OCI-LY7 (cell line): ENCODE measurements around the gene NAALADL2. TPM values are rescaled to one million over a fixed set of nuclear protein-coding genes. Genes with fewer than 3 reads are reported as not detected.

Source experiments
- BruUV-seq: library from RNA; stranded (reverse); fragments of 400-500 nt; replicated peaks from 2 replicates; lab custom pipeline; 2021; lab: Mats Ljungman, UMichigan
- CTCF ChIA-PET: fragments of 300-600 bp; sonication (Branson Sonifier 250); formaldehyde crosslinking; loops from one replicate; lab custom pipeline; 2022; ENCODE audit warnings: antibody characterized with exemption; ENCODE audit not compliant: unreplicated experiment; lab: Charles Lee
- POLR2A ChIA-PET: fragments of 300-600 bp; sonication (Branson Sonifier 250); formaldehyde crosslinking; loops from one replicate; lab custom pipeline; 2022; ENCODE audit warnings: antibody characterized with exemption; lab: Charles Lee
- DNase-seq: peaks from one replicate; pipeline ENCODE4 v3.0.0-alpha.2; 2015; ENCODE audit warnings: low spot score
- H2AFZ ChIP-seq: fragments of 200-600 bp; sonication (generic), shearing (Covaris generic); 2 replicates; pipeline ENCODE4 v1.6.1; 2014; ENCODE audit warnings: mild to moderate bottlenecking, antibody characterized with exemption, low read length, moderate library complexity
- H3K27ac ChIP-seq: fragments of 200-600 bp; sonication (generic); 2 replicates; pipeline ENCODE4 v1.5.1; 2014; ENCODE audit warnings: mixed run types, low read depth, mild to moderate bottlenecking, moderate library complexity, low read length, inconsistent platforms; ENCODE audit not compliant: poor library complexity, severe bottlenecking
- H3K36me3 ChIP-seq: fragments of 200-600 bp; sonication (generic); 2 replicates; pipeline ENCODE4 v1.6.1; 2014; ENCODE audit warnings: mild to moderate bottlenecking, antibody characterized with exemption, low read length, moderate library complexity, mixed read lengths; ENCODE audit not compliant: insufficient read depth
- H3K4me1 ChIP-seq: fragments of 200-600 bp; sonication (generic); 2 replicates; pipeline ENCODE4 v1.5.1; 2014; ENCODE audit warnings: mild to moderate bottlenecking, low read length; ENCODE audit not compliant: insufficient read depth, poor library complexity, severe bottlenecking
- H3K4me2 ChIP-seq: fragments of 200-600 bp; sonication (generic); 2 replicates; pipeline ENCODE4 v1.6.1; 2014; ENCODE audit warnings: mild to moderate bottlenecking, low read length
- H3K4me3 ChIP-seq: fragments of 200-600 bp; sonication (generic); 2 replicates; pipeline ENCODE4 v1.5.1; 2014; ENCODE audit warnings: mild to moderate bottlenecking, low read depth, low read length; ENCODE audit not compliant: poor library complexity, severe bottlenecking
- H3K79me2 ChIP-seq: fragments of 200-600 bp; sonication (generic); 2 replicates; pipeline ENCODE4 v1.6.1; 2016; ENCODE audit warnings: low read depth, mild to moderate bottlenecking, low read length, moderate library complexity, mixed read lengths; ENCODE audit not compliant: insufficient read depth
- H3K9me2 ChIP-seq: fragments of 200-600 bp; sonication (generic); 2 replicates; pipeline ENCODE4 v1.6.1; 2016; ENCODE audit warnings: mild to moderate bottlenecking, low read length, mixed read lengths; ENCODE audit not compliant: insufficient read depth
- H3K9me3 ChIP-seq: fragments of 200-600 bp; sonication (generic); 2 replicates; pipeline ENCODE4 v1.6.1; 2014; ENCODE audit warnings: mild to moderate bottlenecking, mixed run types, low read length, mixed read lengths
- H4K20me1 ChIP-seq: fragments of 200-600 bp; sonication (generic); 2 replicates; pipeline ENCODE4 v1.6.1; 2014; ENCODE audit warnings: mild to moderate bottlenecking, antibody characterized with exemption, low read length, moderate library complexity, mixed read lengths; ENCODE audit not compliant: insufficient read depth
- EZH2phosphoT487 ChIP-seq: fragments of 200-600 bp; sonication (generic); IDR thresholded peaks from 2 replicates; pipeline ENCODE4 v1.6.1; 2018; ENCODE audit warnings: low read depth, borderline replicate concordance, mild to moderate bottlenecking, mixed run types, antibody characterized with exemption, low read length, moderate library complexity, mixed read lengths
- intact Hi-C: fragments of 100-400 bp; cut with micrococcal nuclease; formaldehyde crosslinking; loops from one replicate; pipeline ENCODE4 v1.10.0; 2022; ENCODE audit not compliant: unreplicated experiment
- total RNA-seq, 2 experiments: library from RNA; depleted of rRNA in 1 of 2; stranded (reverse); fragments of >200 nt in 1 of 2; shearing (Covaris generic) in 1 of 2; gene quantifications; 2 replicates each; pipeline ENCODE4 v1.2.3, GENCODE V29; 2014 to 2022
- TF ChIP-seq, protein P1 (sequence below): fragments of 200-600 bp; sonication (generic); conservative IDR thresholded peaks from 2 replicates; pipeline ENCODE4 v1.5.1; 2014; ENCODE audit warnings: mild to moderate bottlenecking, antibody characterized with exemption, low read length, moderate library complexity, mixed read lengths

Gene NAALADL2
- total RNA-seq, 2 experiments from 2014 or later = 0.25 to 0.70 TPM

GRCh38 chr3:174857301-174857700 is 1.8 kb upstream of the NAALADL2 start:
- Histone ChIP-seq H2AFZ (no peak overlapping the region), H3K36me3 (no peaks in the 10 kb centered on the region), H3K9me2 (no peaks in the 10 kb centered on the region), H3K9me3 (no peaks in the 10 kb centered on the region), H3K4me2 (no peak overlapping the region), H3K4me3 (no peak overlapping the region), H3K79me2 (no peaks in the 10 kb centered on the region), H4K20me1 (no peaks in the 10 kb centered on the region), H3K27ac (no peak overlapping the region), H3K4me1 (no peaks in the 10 kb centered on the region)
- no peak for DNase-seq
- no TSS peak for BruUV-seq
- TF ChIP-seq EZH2phosphoT487 = no peak
- TF ChIP-seq, protein P1, sequence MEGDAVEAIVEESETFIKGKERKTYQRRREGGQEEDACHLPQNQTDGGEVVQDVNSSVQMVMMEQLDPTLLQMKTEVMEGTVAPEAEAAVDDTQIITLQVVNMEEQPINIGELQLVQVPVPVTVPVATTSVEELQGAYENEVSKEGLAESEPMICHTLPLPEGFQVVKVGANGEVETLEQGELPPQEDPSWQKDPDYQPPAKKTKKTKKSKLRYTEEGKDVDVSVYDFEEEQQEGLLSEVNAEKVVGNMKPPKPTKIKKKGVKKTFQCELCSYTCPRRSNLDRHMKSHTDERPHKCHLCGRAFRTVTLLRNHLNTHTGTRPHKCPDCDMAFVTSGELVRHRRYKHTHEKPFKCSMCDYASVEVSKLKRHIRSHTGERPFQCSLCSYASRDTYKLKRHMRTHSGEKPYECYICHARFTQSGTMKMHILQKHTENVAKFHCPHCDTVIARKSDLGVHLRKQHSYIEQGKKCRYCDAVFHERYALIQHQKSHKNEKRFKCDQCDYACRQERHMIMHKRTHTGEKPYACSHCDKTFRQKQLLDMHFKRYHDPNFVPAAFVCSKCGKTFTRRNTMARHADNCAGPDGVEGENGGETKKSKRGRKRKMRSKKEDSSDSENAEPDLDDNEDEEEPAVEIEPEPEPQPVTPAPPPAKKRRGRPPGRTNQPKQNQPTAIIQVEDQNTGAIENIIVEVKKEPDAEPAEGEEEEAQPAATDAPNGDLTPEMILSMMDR = no peak
- POLR2A ChIA-PET = interaction anchor here (0.6 kb wide), 1 partner anchor 16 kb away, joined by 5 read pairs; no protein-coding TSS in a partner anchor
- CTCF ChIA-PET = no interaction called here
- intact Hi-C loops = no loop called here

GRCh38 chr3:174858353-174858752 is 781 bp upstream of the NAALADL2 start:
- Histone ChIP-seq H3K79me2 (no peaks in the 10 kb centered on the region), H3K4me3 (no peak overlapping the region), H3K27ac (no peak overlapping the region), H2AFZ (no peak overlapping the region), H3K9me3 (no peaks in the 10 kb centered on the region), H4K20me1 (no peaks in the 10 kb centered on the region), H3K4me1 (no peaks in the 10 kb centered on the region), H3K9me2 (no peaks in the 10 kb centered on the region), H3K36me3 (no peaks in the 10 kb centered on the region), H3K4me2 (no peak overlapping the region)
- TF ChIP-seq, protein P1 = no peak
- ChIA-PET CTCF (no interaction called here), POLR2A (no interaction called here)
- intact Hi-C loops = no loop called here
- no peak for DNase-seq
- BruUV-seq = no TSS peak

DNA sequence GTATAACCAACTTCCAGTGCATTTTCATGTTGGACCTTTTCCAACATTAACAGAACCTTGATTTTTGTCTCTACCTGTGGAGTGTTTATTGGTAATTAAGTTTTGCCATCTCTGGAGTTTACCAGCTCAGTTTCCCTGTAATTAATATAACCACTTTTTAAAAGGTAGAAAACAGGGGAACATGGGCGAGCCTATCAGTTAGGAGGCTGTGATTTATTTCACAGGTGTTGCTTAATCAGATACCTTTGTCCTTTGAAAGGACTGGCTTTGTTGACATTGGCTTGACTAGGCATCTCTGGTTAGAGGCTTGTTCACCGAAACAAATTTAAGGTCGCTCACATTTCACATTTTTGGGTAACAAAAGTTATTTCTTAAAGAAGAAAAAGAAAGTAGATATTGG is 622 bp downstream of the NAALADL2 start:
- Histone ChIP-seq H3K4me2 (no peak overlapping the region), H3K4me3 (no peak overlapping the region), H3K79me2 (no peaks in the 10 kb centered on the region), H3K27ac (no peak overlapping the region), H3K9me3 (no peaks in the 10 kb centered on the region), H3K4me1 (no peaks in the 10 kb centered on the region), H3K36me3 (no peaks in the 10 kb centered on the region), H2AFZ (no peak overlapping the region), H3K9me2 (no peaks in the 10 kb centered on the region), H4K20me1 (no peaks in the 10 kb centered on the region)
- BruUV-seq = no TSS peak
- ChIA-PET POLR2A (no interaction called here), CTCF (no interaction called here)
- DNase-seq = no peak
- TF ChIP-seq EZH2phosphoT487 = no peak
- TF ChIP-seq, protein P1 = no peak
- intact Hi-C loops = no loop called here
